Measurements from ENCODE around the gene PLEKHH1.
A peak's percentile ranks its signal among the peaks of the same experiment; 100 is the strongest.

Gene PLEKHH1

DNA sequence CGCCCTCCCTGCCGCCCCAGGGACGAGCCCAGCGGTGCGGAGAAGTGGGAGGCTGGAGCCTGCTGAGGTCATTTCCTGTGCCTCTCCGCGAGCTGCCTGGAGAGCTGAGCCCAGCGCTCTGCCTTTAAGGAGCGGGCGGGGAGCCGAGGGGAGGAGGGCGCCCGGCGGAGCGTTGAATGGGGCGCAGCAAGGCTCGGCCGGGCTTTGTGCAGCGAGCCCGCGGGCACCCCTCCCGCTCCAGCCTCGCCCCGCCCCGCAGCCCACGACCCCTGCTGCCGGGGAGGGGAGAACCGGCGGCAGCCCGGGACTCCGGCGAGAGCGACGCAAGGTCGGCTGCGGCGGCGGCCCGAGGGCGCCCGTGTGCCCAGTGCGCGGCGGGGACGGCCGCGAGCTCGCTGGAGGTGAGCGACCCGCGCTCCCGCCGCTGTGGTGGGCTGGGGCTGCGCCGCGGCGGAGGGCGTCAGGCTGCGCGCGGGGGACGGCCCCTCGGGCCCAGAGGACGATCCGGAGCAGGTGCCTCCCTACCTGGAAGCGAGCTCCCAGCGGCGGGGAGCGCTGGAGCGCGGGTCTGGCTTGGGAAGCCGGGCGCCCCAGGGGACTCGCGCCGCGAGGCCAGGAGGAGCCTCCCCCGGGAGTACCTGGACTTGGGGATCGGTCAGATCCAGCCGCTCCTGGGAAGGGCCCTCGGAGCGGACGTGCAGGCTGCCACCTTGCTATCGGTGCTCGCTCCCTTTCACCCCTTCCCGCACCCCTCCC is at the start of gene PLEKHH1:
PLEKHH1 (plus strand) TSS at position 293 of the 756 bp plus-strand sequence. CDS start 8,578 bp downstream, outside the sequence.
- DNase-seq (ENCODE audit: low spot score) (peak; percentile 25), FAIRE-seq (no peak)

DNA sequence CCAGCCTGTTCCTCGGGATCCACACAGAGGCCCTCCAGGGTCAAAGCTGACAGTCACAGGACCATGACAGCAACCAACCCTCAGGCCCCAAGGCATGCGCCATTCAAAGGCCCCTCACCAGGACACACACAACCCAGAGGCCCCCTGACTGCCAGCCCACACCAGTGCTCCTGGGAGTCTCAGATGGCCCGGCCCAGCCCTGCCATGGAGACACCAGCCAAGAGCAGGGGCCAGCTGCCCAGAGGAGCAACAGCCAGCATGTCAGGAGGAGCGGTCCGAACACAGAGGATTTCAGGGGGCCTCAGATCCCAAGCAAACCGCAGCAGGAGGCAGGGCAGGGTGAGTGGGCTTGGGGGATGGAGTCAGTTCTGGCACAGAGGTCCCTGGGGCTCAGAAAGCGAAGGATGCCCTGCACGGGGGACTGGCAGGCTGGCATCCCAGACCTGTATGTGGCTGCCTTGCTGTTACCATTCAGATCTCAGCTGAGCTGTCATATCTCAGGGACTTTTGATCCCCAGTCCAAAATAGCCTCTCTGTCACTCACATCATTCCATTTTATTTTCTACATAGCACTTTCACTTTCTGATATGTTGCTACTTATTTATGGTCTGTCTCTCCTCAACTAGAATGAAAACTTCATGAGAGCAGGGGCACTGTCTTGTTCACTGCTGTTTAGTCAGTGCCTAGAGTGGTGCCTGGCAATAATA is 49.4 kb upstream of the PLEKHH1 start:
- DNase-seq (ENCODE audit: low spot score), result no peak
- no peak for FAIRE-seq

DNA sequence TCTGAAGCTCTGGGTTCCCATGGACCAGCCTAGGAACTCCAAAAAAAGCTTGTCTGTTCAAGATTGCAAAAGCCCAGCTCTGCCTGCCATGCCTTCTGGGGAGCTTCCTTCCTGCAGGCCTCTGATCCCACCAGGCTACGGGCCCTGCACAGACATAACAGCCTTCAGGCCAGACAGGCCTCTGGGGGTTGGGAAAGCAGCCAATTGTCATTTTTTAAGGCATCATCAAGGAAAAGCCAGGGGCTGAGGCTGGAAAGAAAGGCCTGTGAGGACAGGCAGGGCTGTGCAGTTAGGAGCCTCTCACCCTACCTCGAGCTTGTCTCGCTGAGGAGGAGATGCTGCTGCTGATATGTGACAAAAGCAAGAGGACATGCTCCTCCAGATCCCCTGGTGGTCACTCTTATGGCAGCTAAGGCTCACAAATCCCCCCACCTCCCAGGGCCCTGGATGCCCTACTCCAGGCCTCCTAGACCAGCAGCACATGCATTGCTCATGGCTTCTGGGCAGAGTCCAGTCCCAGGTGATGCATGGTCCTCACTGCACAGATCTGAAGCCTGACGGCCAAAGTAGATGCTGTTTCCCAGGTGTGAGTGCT is 47.5 kb upstream of the PLEKHH1 start:
- FAIRE-seq (no peak), DNase-seq (ENCODE audit: low spot score) (no peak)

DNA sequence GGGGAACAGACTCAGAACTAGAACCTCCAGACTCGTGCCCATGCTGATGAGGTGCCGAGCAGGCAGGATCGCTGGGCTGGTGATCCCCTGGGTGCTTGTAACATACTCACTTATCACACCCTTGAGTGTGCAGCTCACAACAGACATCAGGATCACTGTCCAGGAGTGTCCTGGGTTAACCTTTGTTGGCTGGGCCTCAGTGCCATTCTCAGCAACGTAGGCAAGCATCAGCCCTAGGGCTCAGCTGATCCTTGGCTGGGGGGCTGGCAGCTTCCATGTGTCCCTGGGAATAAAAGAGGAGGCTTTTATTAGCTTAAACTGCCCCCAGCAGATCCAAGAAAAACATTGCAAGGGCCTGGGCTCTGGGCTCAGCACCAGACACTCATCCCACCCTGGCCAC is 46.2 kb upstream of the PLEKHH1 start:
- DNase-seq (ENCODE audit: low spot score) (no peak), FAIRE-seq (no peak)

DNA sequence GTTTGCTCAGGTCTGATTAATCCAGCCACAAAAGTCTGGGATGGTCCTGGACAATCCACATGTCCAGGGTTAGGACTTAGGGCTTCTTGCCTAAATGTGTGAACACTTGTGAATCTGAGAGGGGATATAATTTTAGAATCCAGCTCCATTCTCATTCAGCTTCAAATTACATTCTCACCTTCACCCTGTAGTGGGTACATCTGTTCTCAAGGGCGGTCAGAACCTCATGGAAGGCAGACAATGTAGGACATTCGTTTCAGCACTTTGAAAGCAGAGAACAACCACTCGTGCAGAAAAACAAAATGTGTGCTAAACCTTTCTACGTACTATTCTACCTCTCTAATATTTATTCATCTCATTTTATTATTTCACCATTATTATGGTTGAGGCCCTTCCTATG is 45.8 kb upstream of the PLEKHH1 start:
- FAIRE-seq (no peak), DNase-seq (ENCODE audit: low spot score) (no peak)

DNA sequence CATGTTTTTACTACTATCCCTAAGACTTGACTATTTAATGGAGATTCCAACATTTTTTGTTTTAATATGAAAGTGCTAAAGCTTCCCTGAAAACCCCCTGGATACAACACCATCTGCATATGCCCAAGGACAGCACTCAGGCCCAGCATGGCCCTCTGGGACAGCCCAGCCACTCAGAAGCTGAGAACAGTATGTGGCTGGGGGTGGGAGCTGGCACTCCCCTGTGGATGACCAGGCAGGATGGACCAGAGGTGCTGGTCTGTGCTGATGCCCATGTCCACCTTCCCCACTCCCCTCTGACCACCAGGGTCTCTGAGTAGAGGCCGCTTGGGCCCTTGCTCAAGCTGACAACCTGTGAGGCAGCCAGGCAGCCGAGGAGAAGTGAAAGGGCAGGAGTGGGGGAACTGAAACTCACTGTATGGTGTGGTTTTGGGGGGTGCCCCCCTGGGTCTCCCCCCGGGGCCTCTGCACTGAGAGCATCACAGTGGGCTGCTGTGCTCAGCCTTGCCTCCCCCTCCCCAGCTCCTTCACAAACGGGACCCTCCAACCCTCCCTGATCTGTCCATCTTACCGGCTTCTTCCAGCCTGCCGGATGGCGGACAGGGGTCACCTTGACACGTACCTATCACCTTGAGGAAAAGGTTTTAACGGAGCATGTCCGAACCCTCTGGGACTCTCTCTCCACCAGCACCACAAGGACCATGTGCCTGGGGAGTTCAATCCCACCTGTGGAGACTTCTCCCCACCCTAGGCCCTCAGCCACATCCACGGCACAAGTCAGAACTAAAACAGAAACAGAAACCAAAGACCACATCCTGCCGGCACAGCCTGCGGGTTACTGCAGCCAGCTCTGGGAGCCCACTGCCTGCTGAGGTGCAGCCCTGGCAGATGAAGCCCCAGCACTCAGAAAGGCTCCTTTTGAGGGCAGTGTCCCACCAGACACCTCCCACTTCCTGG is 44.9 kb upstream of the PLEKHH1 start, which contains the start of gene TMEM229B:
TMEM229B (minus strand) TSS at position 785 of the 957 bp plus-strand sequence. CDS start 14,798 bp downstream, outside the sequence.
- no peak for DNase-seq (ENCODE audit: low spot score)
- no peak for FAIRE-seq

DNA sequence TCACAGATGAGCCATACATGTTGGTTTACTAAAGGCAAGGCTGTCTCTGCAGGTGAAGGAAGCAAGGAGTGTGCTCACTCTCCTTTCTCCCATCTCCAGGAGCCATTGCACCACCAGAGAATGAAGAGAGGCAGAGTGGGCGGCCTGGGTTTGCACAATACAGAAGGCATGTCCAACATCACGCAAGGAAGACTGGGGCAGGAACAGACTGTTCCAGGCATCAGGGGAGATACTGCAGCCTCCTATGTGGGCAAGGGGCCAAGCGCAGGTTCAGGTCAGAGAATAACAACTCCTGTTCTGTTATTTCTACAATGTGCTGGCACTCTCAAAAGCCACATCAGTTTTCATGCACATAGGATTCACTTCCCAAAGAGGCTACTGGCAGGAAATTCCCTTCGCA is 42.9 kb upstream of the PLEKHH1 start:
- FAIRE-seq (no peak), DNase-seq (ENCODE audit: low spot score) (no peak)

DNA sequence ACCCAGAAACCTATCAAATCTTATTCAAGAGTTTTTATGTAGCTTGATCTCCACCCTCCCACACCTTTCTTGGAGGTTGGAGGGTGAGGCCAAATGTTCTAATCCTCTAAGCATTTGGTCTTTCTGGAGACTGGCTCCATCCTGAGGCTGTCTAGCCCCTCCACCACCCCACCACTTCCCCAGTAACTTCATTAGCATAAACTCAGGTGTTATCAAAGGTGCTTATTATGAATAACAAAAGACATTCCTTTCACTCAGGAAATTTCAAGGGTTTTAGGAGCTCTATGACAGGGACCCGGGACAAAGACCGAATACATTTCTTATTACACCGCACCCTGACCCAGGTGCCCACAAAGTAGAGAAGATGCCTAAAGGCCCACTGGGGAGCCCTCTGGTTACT is 41.8 kb upstream of the PLEKHH1 start:
- FAIRE-seq (no peak), DNase-seq (ENCODE audit: low spot score) (no peak)

DNA sequence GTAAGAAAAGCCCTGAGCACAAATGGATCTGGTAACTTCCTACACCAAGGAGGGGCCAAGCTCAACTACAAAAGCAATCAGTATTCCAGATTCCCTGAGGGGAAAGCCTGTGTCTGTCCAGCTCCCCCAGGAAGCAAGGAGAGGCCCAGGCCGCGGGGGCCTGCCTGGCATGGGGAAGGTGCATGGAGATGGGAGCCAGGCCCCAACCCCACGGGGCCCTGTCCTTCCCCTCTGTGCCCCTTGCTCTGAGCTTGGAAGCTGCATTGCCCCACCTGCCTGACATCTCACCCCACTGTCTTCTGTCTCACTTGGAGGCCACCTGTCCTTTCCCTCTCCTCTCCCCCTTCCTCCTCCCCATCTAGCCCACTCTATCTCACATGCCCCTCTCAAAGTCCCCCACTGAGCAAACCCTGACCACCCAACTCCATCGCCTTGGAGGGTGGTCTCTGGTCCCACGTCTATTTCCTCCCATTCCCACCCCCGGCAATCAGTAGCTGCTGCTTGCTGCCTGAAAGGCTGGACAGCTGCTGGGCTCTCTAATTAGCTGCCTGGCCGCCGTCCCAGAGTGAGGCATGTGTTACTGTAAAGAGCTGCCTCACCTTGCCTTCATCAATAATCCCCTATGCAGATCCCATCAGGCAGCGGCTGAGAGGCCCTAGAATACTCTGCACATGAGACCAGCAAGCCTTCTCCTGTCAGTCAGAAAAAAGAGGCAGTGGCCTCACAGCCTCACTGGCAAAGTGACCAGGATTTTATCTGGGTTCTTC is 41.2 kb upstream of the PLEKHH1 start:
- FAIRE-seq, result no peak
- no peak for DNase-seq (ENCODE audit: low spot score)

DNA sequence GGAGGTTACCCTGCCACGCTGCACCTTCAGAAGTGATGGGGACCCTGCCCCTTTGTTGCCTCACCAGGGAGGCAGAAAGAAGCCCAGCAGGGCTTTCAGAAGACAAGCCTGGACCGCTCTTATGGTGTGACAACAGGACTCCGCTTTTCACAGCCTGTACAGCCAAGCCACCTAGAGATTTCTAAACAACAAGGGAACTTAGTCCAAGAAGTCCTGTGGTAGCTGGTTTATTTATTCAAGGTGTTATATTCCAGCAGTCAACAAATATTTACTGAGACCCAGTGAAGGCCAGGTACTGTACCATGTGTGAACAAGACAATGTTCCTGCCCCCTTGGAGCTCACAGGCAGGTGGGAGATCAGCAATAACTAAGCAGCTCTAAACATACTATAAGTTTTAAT is 40.6 kb upstream of the PLEKHH1 start:
- FAIRE-seq (no peak), DNase-seq (ENCODE audit: low spot score) (no peak)

DNA sequence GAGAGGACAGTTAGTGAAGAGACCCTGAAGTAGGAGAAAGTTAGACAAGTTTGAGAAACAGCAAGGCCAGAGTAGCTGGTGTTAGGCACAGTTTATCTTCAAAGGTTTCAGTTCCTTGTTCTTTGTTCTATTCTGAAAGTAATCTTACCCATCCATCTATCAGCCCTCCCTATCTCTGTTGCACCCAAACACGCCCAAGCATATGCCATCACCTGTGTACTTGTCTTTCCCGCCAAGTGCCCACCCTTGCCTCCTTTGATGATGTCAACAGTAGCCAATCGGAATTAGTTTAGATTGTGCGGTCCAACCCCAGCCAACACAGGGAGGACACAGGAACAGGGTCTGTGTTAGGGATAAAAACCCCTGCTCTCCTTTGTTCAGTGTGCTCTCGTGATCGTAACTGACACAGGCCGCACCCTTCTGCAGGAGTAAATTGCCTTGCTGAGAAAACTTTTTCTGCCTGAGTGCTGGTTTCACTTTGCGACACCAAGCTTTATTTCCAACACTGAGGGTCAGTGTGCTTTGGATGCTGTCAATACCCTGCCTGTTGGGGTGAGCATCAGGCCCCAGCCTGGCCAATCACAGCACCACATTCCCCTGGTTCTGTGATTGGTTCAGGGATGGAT is 39.9 kb upstream of the PLEKHH1 start:
- DNase-seq (ENCODE audit: low spot score), result no peak
- FAIRE-seq, result no peak

DNA sequence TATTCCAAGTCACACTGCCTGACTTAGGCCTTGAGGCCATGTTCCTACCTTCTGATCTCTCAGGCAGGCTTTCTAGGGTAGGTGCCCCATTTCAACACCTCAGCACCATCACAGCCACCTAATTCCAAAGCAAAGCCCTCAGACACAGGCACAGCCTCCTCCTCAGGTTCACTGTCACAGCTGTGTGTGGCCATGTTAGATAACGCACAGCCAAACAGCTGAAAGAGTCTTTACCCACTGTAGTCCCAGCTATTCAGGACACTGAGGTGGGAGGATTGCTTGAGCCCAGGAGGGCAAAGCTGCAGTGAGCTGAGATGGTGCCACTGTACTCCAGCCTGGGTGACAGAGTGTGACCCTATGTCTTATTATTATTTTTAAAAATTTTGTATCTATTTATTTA is 37.3 kb upstream of the PLEKHH1 start:
- no peak for FAIRE-seq
- DNase-seq (ENCODE audit: low spot score), result no peak

DNA sequence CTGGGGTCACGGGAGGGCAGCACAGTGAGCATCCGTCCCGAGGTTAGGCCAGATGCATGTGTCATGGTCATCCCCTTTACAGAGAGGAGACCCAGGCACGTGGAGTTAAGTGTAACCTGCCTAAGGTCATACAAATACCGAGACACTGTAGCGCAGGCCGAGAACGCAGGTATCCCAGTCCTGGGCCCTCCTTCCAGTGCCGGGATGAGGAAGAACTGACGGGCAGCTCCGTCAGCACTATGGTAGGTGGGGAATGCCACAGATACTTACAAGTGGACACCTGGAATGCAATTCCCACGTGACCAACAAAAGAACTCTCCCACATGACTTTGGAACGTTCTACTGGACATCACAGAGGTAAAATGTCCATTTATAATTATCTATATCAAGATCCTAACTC is 35.9 kb upstream of the PLEKHH1 start:
- DNase-seq (ENCODE audit: low spot score) (no peak), FAIRE-seq (no peak)

DNA sequence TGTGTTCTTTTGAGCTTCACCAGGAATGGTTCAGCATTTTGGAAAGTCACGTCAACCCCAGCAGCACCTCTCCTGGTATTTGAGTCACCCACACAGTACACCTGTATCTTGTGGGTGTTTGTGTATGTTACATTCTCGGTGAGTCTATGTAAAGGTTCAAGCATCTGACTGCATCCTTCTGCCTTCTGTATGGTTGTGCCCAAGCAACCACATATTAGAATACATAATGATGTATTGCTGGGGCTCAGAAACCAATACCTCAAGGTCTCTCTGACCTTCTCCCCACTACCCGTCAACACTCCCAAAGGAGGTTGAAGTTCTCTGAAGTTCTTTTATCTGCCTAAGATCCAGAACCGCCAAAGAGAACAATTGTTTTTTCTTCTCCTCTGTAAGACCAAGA is 35.4 kb upstream of the PLEKHH1 start:
- DNase-seq (ENCODE audit: low spot score) (no peak), FAIRE-seq (no peak)

DNA sequence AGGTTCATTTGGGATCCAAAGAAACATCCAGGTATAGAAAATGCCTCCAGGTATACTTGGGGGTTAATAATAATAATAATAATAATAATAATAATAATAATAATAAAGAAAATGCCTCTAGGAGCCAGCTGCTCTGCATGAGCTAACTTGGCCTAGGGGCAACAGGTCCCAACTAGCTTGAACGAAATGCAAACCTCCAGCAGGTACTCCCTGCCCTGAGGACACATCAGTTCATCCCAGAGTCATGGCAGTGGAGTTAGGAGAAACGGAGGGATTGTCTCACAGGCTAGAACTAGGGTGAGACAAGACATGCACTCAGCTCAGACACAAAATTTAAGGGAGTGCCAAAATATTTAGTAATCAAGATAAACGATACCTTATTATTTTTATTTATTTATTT is 32.1 kb upstream of the PLEKHH1 start:
- DNase-seq (ENCODE audit: low spot score) (no peak), FAIRE-seq (no peak)

DNA sequence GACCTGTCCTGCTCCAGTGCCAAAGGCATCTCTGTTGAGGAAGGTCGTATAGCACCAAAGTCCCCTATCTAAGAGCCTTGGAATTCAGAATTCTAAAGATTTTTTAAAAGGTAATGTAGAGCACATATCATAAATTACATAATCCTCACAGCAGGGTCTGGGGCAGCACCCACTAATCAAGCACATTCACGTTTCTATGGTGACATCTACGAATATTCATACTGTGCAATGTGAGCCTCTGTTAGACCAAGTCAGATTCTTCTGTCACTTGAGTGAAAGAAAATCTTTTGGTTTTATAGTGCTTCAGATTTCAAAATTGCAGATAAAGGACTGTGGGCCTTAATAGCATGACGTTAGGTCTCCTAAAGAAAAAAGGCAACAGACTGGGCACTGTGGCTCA is 31.4 kb upstream of the PLEKHH1 start:
- FAIRE-seq, result no peak
- DNase-seq (ENCODE audit: low spot score), result no peak

DNA sequence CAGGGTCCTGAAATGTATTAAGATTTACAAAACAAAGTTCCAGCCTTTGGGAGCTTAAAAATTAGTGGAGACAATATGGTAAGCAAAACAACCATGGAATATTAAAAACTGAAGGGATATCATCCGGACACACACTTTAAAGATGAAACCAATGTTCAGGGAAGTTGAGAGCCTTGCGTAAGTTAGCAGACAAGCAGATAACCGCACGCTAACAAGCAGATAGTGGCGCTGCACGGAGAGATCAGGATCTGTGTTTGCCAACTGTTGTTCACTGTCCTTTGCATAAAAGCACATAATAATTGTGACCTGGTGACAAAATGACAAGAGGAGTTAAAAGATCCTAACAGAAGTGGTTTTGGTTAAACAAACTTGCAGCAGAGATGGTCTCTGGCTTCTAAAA is 30.2 kb upstream of the PLEKHH1 start:
- DNase-seq (ENCODE audit: low spot score), result no peak

DNA sequence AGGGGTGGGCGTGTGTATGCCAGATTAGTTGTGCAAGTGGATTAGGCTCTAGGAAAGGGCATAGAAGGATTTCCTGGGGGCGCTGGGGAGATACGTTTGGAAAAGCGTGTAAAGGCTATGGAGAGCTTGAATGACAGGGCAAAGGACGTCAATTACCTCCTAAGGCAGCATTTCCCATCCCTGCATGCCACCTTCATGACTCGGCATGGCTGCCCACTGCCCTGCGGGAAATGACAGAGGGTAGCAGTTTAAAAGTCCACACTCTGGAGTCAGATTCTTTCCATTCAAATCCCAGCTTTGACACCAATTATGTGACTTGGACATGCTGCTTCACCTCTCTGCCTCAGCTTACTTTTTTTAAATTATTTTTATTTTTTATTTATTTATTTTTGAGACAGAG is 29.8 kb upstream of the PLEKHH1 start:
- FAIRE-seq, result no peak

More for the DNA sequence above, 30.2 kb upstream of the PLEKHH1 start:
- no peak for FAIRE-seq

DNA sequence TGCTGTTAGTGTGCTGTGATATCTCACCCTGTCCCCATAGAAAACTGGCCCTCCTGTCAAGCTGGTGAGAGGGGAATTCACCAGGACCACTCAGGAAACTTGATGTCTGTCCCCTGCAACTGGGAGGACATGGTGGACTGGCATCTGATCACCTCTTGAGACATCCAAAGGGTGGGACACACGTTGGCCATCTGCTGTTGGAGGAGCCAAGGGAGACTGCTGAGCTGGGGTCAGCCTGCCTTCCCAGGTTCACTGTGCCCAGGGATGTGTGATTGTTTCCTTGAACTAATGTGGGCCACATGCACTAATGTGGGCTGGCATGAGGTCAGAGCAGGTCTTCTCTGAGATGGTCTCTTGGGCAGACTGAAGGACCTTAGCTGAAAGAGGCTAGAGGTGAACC is 27.8 kb upstream of the PLEKHH1 start:
- FAIRE-seq, result no peak
- no peak for DNase-seq (ENCODE audit: low spot score)

More for the DNA sequence above, 29.8 kb upstream of the PLEKHH1 start:
- no peak for DNase-seq (ENCODE audit: low spot score)

DNA sequence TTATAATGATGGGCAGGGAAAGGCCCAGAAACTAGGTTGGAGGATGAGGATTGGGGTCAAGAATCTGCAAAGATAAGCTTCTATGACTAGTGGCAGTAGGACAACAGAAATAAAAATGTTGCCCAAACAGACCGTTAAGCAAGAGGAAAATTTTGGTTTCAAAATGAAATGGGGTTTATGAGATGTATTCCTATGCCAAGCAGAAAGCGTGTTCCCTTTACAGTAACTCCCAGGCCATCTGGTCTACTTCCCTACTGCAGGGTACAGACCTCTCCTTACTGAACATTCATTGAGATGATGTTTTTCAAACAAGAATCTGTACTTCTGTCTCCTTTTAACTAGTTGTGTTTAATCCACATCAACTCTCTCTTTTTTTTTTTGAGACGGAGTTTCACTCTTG is 24.1 kb upstream of the PLEKHH1 start:
- FAIRE-seq, result no peak
- no peak for DNase-seq (ENCODE audit: low spot score)
